Measurements from ENCODE around the gene SPTBN5.

The SPTBN5 gene

GRCh38 chr15:41936649-41937567, 43.1 kb upstream of the SPTBN5 start:
- no peak for DNase-seq (ENCODE audit: low spot score)
- ChIA-PET POLR2A (ENCODE audit: low non-redundant PET) (no interaction called here), CTCF (no interaction called here)
- H3K27ac ChIP-seq: peak overlapping the region; percentile 19
- TF ChIP-seq, protein P1, sequence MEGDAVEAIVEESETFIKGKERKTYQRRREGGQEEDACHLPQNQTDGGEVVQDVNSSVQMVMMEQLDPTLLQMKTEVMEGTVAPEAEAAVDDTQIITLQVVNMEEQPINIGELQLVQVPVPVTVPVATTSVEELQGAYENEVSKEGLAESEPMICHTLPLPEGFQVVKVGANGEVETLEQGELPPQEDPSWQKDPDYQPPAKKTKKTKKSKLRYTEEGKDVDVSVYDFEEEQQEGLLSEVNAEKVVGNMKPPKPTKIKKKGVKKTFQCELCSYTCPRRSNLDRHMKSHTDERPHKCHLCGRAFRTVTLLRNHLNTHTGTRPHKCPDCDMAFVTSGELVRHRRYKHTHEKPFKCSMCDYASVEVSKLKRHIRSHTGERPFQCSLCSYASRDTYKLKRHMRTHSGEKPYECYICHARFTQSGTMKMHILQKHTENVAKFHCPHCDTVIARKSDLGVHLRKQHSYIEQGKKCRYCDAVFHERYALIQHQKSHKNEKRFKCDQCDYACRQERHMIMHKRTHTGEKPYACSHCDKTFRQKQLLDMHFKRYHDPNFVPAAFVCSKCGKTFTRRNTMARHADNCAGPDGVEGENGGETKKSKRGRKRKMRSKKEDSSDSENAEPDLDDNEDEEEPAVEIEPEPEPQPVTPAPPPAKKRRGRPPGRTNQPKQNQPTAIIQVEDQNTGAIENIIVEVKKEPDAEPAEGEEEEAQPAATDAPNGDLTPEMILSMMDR (conservative IDR thresholded peaks at IDR 0.05; ENCODE audit: low read depth): no peak

- TF ChIP-seq, protein P1 (conservative IDR thresholded peaks at IDR 0.05; ENCODE audit: low read depth): no peak
- ChIA-PET CTCF (no interaction called here), POLR2A (ENCODE audit: low non-redundant PET) (no interaction called here)
- H3K27ac ChIP-seq: no peak overlapping the region
- no peak for DNase-seq (ENCODE audit: low spot score)
These were observed 42.3 kb upstream of the SPTBN5 start for GRCh38 chr15:41936155-41936554.

DNA sequence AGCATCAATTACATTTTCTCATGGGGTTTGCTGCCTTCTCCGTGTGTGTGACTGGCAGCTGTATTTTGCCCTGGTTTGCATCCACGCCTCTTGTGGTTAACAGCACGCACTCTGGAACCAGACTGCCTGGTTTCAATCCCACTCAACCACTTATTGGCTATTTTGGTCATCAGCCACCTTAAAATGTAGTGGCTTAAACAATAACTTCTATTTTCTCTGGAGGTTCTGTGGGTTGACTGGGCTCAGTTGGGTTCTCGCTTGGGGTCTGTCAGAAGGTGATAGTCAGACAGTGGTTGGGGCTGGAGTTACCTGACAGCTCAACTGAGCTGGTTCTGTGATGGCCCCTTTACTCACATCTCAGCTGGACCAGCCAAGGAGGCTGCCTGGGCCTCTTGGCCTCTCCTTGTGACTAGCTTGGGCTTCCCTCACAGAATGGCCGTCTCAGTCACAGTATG, 41.7 kb upstream of the SPTBN5 start:
- peak overlapping the region; percentile 85 for H3K27ac ChIP-seq
- no peak for DNase-seq (ENCODE audit: low spot score)
- TF ChIP-seq, protein P1 (conservative IDR thresholded peaks at IDR 0.05; ENCODE audit: low read depth): no peak
- CTCF ChIA-PET: interaction anchor here (0.6 kb wide), 1 partner anchor 249 kb away, joined by 3 read pairs; no protein-coding TSS in a partner anchor
- POLR2A ChIA-PET (ENCODE audit: low non-redundant PET): no interaction called here

GRCh38 chr15:41934843-41935242, 41.0 kb upstream of the SPTBN5 start:
- ChIA-PET POLR2A (ENCODE audit: low non-redundant PET) (no interaction called here), CTCF (interaction anchor here (0.6 kb wide), 1 partner anchor 250 kb away, joined by 3 read pairs; no protein-coding TSS in a partner anchor)
- DNase-seq (ENCODE audit: low spot score): peak; percentile 58
- H3K27ac ChIP-seq: peak overlapping the region; percentile 85
- TF ChIP-seq, protein P1 (conservative IDR thresholded peaks at IDR 0.05; ENCODE audit: low read depth): no peak

DNA sequence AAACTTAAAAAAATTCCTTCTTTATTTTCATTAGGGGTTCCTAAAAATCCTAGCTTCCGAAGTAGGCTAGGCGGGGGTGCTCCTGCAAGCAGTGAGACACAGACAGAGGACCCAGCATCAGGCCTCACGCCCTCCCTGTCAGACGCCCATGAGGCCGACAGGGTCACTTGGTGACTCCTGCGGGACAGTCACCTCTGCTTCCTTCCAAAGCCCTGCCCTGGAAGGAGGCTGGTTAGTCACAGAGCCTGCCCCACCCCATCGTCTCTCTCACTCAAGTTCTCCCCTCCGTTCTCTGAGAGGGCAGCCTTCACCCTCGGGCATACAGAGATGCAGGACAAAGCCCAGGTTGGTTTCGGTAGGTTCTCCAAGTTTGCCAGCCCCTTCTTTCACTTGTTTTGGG, 39.9 kb upstream of the SPTBN5 start:
- POLR2A ChIA-PET (ENCODE audit: low non-redundant PET): no interaction called here
- TF ChIP-seq, protein P1 (conservative IDR thresholded peaks at IDR 0.05; ENCODE audit: low read depth): no peak
- DNase-seq (ENCODE audit: low spot score): peak; percentile 57
- H3K27ac ChIP-seq: peak overlapping the region; percentile 85
- CTCF ChIA-PET: interaction anchor here (0.5 to 0.7 kb wide), 3 partner anchors 44 to 624 kb away, joined by 3 read pairs; no protein-coding TSS in a partner anchor

- no peak for DNase-seq (ENCODE audit: low spot score)
- peak overlapping the region; percentile 85 for H3K27ac ChIP-seq
- CTCF ChIA-PET: interaction anchor here (0.5 to 0.7 kb wide), 3 partner anchors 112 to 624 kb away, joined by 3 read pairs; no protein-coding TSS in a partner anchor
- TF ChIP-seq, protein P1 (conservative IDR thresholded peaks at IDR 0.05; ENCODE audit: low read depth): no peak
- POLR2A ChIA-PET (ENCODE audit: low non-redundant PET): no interaction called here
These were observed 39.5 kb upstream of the SPTBN5 start for GRCh38 chr15:41933326-41933725.

Data from RWPE1 (cell line).